HG02870 (cell line): Measurements from ENCODE around the gene ICAM3.
"Not testable (repeated sequence)": the region's sequence is repeated elsewhere in the genome, so short reads cannot be mapped to it uniquely, and the experiment has no call there.

Experiments used
- ATAC-seq: cut with Tn5 transposase; IDR thresholded peaks from one replicate; pipeline ENCODE4 v1.9.1; 2021; ENCODE audit warnings: mild to moderate bottlenecking, moderate library complexity; ENCODE audit not compliant: unreplicated experiment

Gene ICAM3

GRCh38 chr19:10339380-10339960, at the start of gene ICAM3:
TSS of gene ICAM3 (minus strand) at chr19:10339624. CDS start at chr19:10339614, 10 bp downstream.
- ATAC-seq, result no peak

- no peak for ATAC-seq
These were observed 49.5 kb upstream of the ICAM3 start for GRCh38 chr19:10388957-10389356.

- ATAC-seq, result no peak
These were observed 45.2 kb upstream of the ICAM3 start for GRCh38 chr19:10384580-10384979.

- ATAC-seq, result not testable (repeated sequence)
These were observed 43.7 kb upstream of the ICAM3 start for GRCh38 chr19:10383223-10383499.

- peak; percentile 94 for ATAC-seq
These were observed 41.1 kb upstream of the ICAM3 start, which contains the start of gene TYK2 for GRCh38 chr19:10380313-10381102. TSS of gene TYK2 (minus strand) at chr19:10380572. CDS start at chr19:10378406, 2,166 bp downstream.

GRCh38 chr19:10379880-10380312, 40.5 kb upstream of the ICAM3 start:
- ATAC-seq, result no peak

GRCh38 chr19:10378124-10378523, 38.7 kb upstream of the ICAM3 start:
- no peak for ATAC-seq

- ATAC-seq, result not testable (repeated sequence)
These were observed 37.8 kb upstream of the ICAM3 start for GRCh38 chr19:10377140-10377640.

- no peak for ATAC-seq
These were observed 35.5 kb upstream of the ICAM3 start for GRCh38 chr19:10374931-10375330.

GRCh38 chr19:10372690-10373089, 33.3 kb upstream of the ICAM3 start:
- no peak for ATAC-seq

- ATAC-seq, result no peak
These were observed 28.8 kb upstream of the ICAM3 start for GRCh38 chr19:10368101-10368803.

GRCh38 chr19:10366950-10367512, 27.6 kb upstream of the ICAM3 start:
- ATAC-seq, result not testable (repeated sequence)

- no peak for ATAC-seq
These were observed 26.1 kb upstream of the ICAM3 start for GRCh38 chr19:10365518-10365917.

GRCh38 chr19:10364644-10365043, 25.2 kb upstream of the ICAM3 start:
- no peak for ATAC-seq

- ATAC-seq, result no peak
These were observed 24.4 kb upstream of the ICAM3 start for GRCh38 chr19:10363789-10364281.

- no peak for ATAC-seq
These were observed 22.8 kb upstream of the ICAM3 start for GRCh38 chr19:10362259-10362658.

- ATAC-seq, result no peak
These were observed 22.2 kb upstream of the ICAM3 start for GRCh38 chr19:10361569-10362011.

GRCh38 chr19:10356431-10356830, 17.0 kb upstream of the ICAM3 start:
- ATAC-seq, result no peak

GRCh38 chr19:10353793-10354391, 14.5 kb upstream of the ICAM3 start:
- no peak for ATAC-seq

GRCh38 chr19:10352764-10353671, 13.6 kb upstream of the ICAM3 start:
- no peak for ATAC-seq
